Activated CD4-positive, alpha-beta T cell treated with anti-CD3 and anti-CD28 coated beads, Interleukin-2, amount 50 U/mL, for 4 hours (primary cell): ENCODE results near the gene CELF2.
"Not testable (repeated sequence)": the region's sequence is repeated elsewhere in the genome, so short reads cannot be mapped to it uniquely, and the experiment has no call there.

Experiments used
- DNase-seq, 2 experiments: peaks; one replicate each; pipeline ENCODE4 v3.0.0-alpha.2; 2020

Gene CELF2

GRCh38 chr10:11366889-11367288 lies 349.2 kb downstream of the CELF2 start:
- not testable (repeated sequence) for DNase-seq

GRCh38 chr10:11367505-11367904 lies 349.8 kb downstream of the CELF2 start:
- no peak for DNase-seq

- no peak for DNase-seq
Measured at GRCh38 chr10:11373717-11374171, 356.1 kb downstream of the CELF2 start.

- no peak for DNase-seq
Measured at GRCh38 chr10:11377267-11377666, 359.6 kb downstream of the CELF2 start.

- no peak for DNase-seq
Measured at GRCh38 chr10:11378835-11379234, 361.2 kb downstream of the CELF2 start.

- no peak for DNase-seq
Measured at GRCh38 chr10:11379771-11380170, 362.1 kb downstream of the CELF2 start.

GRCh38 chr10:11381023-11381422 lies 363.4 kb downstream of the CELF2 start:
- DNase-seq = no peak

GRCh38 chr10:11381511-11381910 lies 363.8 kb downstream of the CELF2 start:
- DNase-seq = no peak

GRCh38 chr10:11382187-11382586 lies 364.5 kb downstream of the CELF2 start:
- DNase-seq = no peak

GRCh38 chr10:11386044-11386443 lies 368.4 kb downstream of the CELF2 start:
- no peak for DNase-seq
